ENCODE data around the gene SHANK3.

The SHANK3 gene

GRCh38 chr22:50711446-50712340 is 39.1 kb downstream of the SHANK3 start:
- DNase-seq (ENCODE audit: low read depth in 2 of 3, low spot score in 1 of 3), result no peak

GRCh38 chr22:50712341-50713007 is 39.9 kb downstream of the SHANK3 start:
- no peak for DNase-seq (ENCODE audit: low read depth in 2 of 3, low spot score in 1 of 3)

DNA sequence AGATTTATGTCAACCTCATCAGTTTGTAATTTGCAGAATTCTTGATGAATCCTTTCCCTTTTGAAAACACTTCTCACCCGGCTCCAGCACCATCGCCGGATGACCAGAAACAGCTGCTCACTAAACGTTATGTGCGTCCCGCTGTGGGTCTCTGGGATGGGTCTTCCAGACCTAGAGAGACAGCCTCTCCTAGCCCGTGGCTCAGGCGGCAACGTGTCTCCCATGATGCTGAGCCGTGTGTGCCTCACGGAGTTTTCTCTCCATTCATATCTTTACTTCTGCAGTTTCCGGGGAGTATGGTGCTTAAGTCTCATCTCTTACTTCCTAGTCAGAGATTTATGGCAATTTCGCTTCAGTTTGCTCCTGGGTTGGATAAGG is 40.4 kb downstream of the SHANK3 start:
- no peak for DNase-seq (ENCODE audit: low read depth in 2 of 3, low spot score in 1 of 3)

GRCh38 chr22:50713571-50714056 is 41.0 kb downstream of the SHANK3 start:
- DNase-seq (ENCODE audit: low read depth in 2 of 3, low spot score in 1 of 3), result no peak

GRCh38 chr22:50714150-50714549 is 41.5 kb downstream of the SHANK3 start:
- no peak for DNase-seq (ENCODE audit: low read depth in 2 of 3, low spot score in 1 of 3)

- no peak for DNase-seq (ENCODE audit: low read depth in 2 of 3, low spot score in 1 of 3)
These were observed 42.1 kb downstream of the SHANK3 start for GRCh38 chr22:50714631-50715179.

GRCh38 chr22:50715250-50715649 is 42.6 kb downstream of the SHANK3 start:
- DNase-seq (ENCODE audit: low read depth in 2 of 3, low spot score in 1 of 3), result no peak

GRCh38 chr22:50715776-50716175 is 43.2 kb downstream of the SHANK3 start:
- DNase-seq (ENCODE audit: low read depth in 2 of 3, low spot score in 1 of 3), result no peak

- no peak for DNase-seq (ENCODE audit: low read depth in 2 of 3, low spot score in 1 of 3)
These were observed 43.8 kb downstream of the SHANK3 start for GRCh38 chr22:50716290-50717024.

DNA sequence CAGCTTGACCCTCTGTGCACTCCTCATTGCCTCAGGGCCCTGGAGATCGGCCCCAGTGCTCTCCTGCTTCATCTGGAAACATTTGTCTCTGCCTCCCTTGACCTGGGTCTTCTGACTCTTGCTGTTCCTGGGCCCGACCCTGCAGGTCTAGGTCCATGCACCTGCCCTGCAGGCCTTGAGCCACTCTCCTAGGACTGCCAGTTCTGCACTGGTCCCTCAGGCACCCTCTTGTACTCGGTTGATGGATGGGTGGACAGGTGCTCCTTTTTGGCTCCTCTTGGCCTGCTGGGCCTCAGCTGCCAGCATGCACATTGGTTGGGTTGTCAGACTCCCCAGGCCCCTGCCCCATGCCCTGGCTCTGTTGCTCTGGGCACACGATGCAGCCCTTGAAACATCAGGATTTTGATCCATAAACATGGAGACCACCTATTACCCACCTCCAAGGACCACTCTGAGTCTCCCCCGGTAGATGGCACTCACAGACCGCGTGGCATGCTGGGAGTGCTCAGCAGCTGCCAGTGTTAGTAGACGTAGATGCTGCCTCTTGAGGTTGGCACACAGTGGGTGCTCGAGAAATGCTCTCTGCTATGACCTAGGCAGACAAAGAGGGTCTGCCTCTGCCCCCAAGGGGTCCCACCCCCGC is 45.2 kb downstream of the SHANK3 start:
- no peak for DNase-seq (ENCODE audit: low read depth in 2 of 3, low spot score in 1 of 3)

GRCh38 chr22:50718352-50718709 is 45.7 kb downstream of the SHANK3 start:
- no peak for DNase-seq (ENCODE audit: low read depth in 2 of 3, low spot score in 1 of 3)

DNA sequence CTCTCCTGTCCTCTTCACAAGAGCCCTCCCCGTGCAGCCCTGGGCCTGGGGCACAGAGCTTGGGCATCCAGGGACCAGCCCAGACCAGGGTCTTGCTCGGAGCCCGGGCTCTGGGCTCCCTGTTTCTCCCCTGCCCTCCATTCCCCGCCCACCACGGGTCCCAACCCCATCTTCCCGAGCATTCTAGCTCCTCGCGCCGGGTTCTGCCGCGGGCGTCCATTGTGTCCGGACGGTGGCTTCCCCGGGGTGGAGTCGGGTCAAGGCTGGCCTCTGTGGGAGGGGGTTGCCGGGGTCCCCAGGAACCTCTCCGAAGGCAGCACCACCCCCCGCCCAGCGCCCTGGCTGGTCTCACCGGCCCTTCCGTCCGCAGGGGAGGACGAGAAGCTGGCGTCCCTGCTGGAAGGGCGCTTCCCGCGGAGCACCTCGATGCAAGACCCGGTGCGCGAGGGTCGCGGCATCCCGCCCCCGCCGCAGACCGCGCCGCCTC is 47.2 kb downstream of the SHANK3 start:
- no peak for DNase-seq (ENCODE audit: low read depth in 2 of 3, low spot score in 1 of 3)

DNA sequence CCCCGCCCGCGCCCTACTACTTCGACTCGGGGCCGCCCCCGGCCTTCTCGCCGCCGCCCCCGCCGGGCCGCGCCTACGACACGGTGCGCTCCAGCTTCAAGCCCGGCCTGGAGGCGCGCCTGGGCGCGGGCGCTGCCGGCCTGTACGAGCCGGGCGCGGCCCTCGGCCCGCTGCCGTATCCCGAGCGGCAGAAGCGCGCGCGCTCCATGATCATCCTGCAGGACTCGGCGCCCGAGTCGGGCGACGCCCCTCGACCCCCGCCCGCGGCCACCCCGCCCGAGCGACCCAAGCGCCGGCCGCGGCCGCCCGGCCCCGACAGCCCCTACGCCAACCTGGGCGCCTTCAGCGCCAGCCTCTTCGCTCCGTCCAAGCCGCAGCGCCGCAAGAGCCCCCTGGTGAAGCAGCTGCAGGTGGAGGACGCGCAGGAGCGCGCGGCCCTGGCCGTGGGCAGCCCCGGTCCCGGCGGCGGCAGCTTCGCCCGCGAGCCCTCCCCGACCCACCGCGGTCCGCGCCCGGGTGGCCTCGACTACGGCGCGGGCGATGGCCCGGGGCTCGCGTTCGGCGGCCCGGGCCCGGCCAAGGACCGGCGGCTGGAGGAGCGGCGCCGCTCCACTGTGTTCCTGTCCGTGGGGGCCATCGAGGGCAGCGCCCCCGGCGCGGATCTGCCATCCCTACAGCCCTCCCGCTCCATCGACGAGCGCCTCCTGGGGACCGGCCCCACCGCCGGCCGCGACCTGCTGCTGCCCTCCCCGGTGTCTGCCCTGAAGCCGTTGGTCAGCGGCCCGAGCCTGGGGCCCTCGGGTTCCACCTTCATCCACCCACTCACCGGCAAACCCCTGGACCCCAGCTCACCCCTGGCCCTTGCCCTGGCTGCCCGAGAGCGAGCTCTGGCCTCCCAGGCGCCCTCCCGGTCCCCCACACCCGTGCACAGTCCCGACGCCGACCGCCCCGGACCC is 48.0 kb downstream of the SHANK3 start:
- no peak for DNase-seq (ENCODE audit: low read depth in 2 of 3, low spot score in 1 of 3)

DNA sequence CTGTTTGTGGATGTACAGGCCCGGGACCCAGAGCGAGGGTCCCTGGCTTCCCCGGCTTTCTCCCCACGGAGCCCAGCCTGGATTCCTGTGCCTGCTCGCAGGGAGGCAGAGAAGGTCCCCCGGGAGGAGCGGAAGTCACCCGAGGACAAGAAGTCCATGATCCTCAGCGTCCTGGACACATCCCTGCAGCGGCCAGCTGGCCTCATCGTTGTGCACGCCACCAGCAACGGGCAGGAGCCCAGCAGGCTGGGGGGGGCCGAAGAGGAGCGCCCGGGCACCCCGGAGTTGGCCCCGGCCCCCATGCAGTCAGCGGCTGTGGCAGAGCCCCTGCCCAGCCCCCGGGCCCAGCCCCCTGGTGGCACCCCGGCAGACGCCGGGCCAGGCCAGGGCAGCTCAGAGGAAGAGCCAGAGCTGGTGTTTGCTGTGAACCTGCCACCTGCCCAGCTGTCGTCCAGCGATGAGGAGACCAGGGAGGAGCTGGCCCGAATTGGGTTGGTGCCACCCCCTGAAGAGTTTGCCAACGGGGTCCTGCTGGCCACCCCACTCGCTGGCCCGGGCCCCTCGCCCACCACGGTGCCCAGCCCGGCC is 48.7 kb downstream of the SHANK3 start:
- no peak for DNase-seq (ENCODE audit: low read depth in 2 of 3, low spot score in 1 of 3)

- DNase-seq (ENCODE audit: low read depth in 2 of 3, low spot score in 1 of 3), result no peak
These were observed 49.6 kb downstream of the SHANK3 start for GRCh38 chr22:50722048-50722701.

All from stimulated activated CD4-positive, alpha-beta T cell treated with anti-CD3 and anti-CD28 coated beads, Interleukin-12 subunit alpha, Interleukin-12 subunit beta, amount 100 ng/mL, for 48 hours (primary cell).